ENCODE measurements around the gene NEURL1.

The NEURL1 gene

DNA sequence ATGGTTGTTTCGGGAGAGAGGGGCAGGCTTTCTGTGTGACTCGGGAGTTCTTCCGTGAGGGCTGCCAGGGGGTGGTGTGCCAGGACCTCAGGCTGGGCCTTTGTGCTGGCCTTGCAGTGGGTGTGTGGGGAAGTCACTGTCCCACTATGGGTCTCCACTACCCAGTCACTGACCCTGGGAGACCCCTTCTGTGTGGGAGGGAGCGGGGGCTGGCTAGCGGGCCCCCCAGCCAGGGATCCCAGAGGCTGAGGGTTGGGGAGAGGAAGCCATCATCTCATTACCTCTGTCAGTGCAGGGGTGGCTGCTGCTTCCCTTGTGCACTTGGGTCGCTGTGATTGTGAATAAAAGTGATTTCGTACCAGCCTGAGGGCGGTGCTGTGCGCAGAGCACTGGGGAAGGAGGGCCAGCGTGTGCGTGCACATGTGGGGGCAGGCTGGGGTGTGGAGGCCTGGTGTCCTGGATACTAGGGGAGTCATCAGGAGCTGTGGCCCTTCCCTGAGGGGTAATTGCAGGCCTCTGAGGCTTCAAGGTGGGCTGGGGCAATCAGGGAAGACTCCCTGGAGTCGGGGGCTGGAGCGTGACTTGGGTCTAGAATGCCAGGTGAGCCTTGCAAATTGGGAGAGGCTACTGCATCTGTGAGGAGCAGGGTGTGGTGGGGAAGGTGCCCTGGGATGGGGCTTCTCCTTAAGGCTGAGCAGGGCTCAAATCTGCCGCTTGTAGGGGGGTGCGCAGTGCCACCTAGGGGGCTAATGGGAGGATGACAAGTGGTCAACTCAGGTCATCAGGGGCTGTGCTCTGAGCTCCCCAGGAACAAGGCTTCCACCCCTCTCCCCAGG is 98.9 kb downstream of the NEURL1 start:
- H3K4me1 ChIP-seq (ENCODE audit: control insufficient read depth, insufficient read depth, low read length, poor library complexity, severe bottlenecking), result no peaks in the 10 kb centered on the region
- no peak for DNase-seq
- H3K4me3 ChIP-seq (ENCODE audit: insufficient read depth, low read depth, low read length, poor library complexity, severe bottlenecking), result no peak overlapping the region
- H3K9me3 ChIP-seq (ENCODE audit: control insufficient read depth, low read length), result no peaks in the 10 kb centered on the region
- H3K27ac ChIP-seq (ENCODE audit: insufficient read depth, low read length, poor library complexity, severe bottlenecking), result no peak overlapping the region
- H3K27me3 ChIP-seq (replicated peaks; ENCODE audit: control insufficient read depth, insufficient read depth, low read length, poor library complexity, severe bottlenecking), result no peaks in the 10 kb centered on the region
- H3K36me3 ChIP-seq (ENCODE audit: control insufficient read depth, insufficient read depth, low read length), result no peaks in the 10 kb centered on the region

DNA sequence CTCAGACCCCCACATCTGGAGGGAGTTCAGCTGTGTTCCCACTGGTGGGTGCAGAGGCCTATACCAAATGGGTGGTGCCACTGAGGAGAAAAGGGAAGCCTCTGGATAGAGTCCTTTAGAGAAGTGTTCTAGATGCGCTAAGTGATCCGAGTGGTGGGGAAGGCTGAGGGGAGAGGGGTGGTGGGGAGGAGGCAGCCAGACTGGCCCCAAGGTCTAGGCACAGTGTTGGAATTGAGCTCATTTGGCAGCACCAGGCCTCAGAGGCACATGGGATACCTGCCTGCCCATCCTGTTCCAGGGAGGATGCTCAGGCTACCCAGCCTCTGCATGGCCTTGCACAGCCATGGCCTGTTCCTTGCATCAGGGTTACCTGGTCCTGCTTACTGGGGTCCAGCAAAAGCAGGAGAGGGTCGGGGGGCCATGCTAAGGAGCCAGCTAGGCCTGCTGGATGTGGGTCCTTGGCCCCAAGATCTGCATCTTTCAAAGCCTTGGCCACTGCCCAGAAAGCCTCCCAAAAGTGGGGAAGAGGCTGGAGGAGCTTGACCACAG is 99.6 kb downstream of the NEURL1 start:
- DNase-seq, result no peak
- H3K4me1 ChIP-seq (ENCODE audit: control insufficient read depth, insufficient read depth, low read length, poor library complexity, severe bottlenecking), result no peaks in the 10 kb centered on the region
- H3K27ac ChIP-seq (ENCODE audit: insufficient read depth, low read length, poor library complexity, severe bottlenecking), result no peak overlapping the region
- no peak overlapping the region for H3K4me3 ChIP-seq (ENCODE audit: insufficient read depth, low read depth, low read length, poor library complexity, severe bottlenecking)
- no peaks in the 10 kb centered on the region for H3K27me3 ChIP-seq (replicated peaks; ENCODE audit: control insufficient read depth, insufficient read depth, low read length, poor library complexity, severe bottlenecking)
- H3K9me3 ChIP-seq (ENCODE audit: control insufficient read depth, low read length), result no peaks in the 10 kb centered on the region
- no peaks in the 10 kb centered on the region for H3K36me3 ChIP-seq (ENCODE audit: control insufficient read depth, insufficient read depth, low read length)

DNA sequence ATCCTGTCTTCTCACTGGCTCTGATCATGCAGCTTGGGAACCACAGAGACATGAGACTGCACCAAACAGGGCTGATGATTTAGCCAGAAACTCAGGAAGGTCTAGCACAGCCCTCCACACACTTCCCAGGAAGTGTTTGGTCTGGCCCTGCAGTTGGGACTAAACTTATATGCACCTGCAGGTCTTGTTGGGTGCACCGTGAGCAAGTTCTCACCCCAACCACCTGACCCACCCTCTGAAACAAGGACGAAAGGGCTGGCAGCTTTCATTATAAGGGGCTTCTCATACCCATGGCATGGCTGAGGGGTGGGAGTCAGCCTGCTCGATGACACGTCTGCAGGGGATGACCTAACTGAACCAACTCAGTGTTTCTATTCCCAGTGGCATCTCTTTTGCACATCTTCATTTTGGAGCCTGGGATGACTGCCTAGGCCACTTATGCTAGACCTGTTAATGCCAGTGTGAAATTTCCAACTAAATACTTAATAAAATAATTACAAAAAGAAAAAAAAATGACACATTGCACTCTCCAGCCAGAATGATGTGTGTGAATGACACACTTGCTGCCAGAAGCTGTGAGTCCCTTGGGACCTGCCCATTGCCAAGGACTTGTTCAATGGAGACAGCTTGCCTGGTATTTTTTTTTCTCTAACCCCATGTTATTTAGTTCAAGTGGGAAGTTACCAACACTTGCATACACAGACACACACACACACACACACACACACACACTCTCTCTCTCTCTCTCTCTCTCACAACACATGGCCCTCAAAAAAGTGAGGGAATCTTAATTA is 102.6 kb downstream of the NEURL1 start:
- no peaks in the 10 kb centered on the region for H3K9me3 ChIP-seq (ENCODE audit: control insufficient read depth, low read length)
- no peak overlapping the region for H3K27ac ChIP-seq (ENCODE audit: insufficient read depth, low read length, poor library complexity, severe bottlenecking)
- no peak overlapping the region for H3K4me3 ChIP-seq (ENCODE audit: insufficient read depth, low read depth, low read length, poor library complexity, severe bottlenecking)
- H3K27me3 ChIP-seq (replicated peaks; ENCODE audit: control insufficient read depth, insufficient read depth, low read length, poor library complexity, severe bottlenecking), result no peaks in the 10 kb centered on the region
- no peaks in the 10 kb centered on the region for H3K36me3 ChIP-seq (ENCODE audit: control insufficient read depth, insufficient read depth, low read length)
- no peaks in the 10 kb centered on the region for H3K4me1 ChIP-seq (ENCODE audit: control insufficient read depth, insufficient read depth, low read length, poor library complexity, severe bottlenecking)
- DNase-seq, result no peak

DNA sequence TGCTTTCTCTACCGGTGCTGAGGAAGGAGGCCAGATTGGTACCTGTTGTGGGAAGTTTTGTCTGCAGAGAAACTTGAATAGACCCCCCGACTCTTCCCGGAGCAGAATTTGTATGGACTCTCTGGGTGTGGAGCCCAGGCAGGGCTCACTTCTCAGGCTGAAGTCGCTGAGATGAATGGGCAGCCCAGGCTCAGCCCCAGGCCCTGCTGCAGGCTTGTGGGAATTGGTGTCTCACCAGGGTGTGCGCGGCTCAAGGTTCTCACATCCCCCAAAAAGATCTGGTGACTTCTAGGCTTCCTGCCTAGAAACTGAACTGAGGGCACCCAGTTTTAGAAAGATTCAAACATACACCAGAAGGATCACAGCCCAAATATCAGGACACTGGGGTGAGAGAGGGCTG is 103.5 kb downstream of the NEURL1 start:
- H3K36me3 ChIP-seq (ENCODE audit: control insufficient read depth, insufficient read depth, low read length), result no peaks in the 10 kb centered on the region
- no peak for DNase-seq
- no peaks in the 10 kb centered on the region for H3K27me3 ChIP-seq (replicated peaks; ENCODE audit: control insufficient read depth, insufficient read depth, low read length, poor library complexity, severe bottlenecking)
- H3K27ac ChIP-seq (ENCODE audit: insufficient read depth, low read length, poor library complexity, severe bottlenecking), result no peak overlapping the region
- no peaks in the 10 kb centered on the region for H3K9me3 ChIP-seq (ENCODE audit: control insufficient read depth, low read length)
- no peaks in the 10 kb centered on the region for H3K4me1 ChIP-seq (ENCODE audit: control insufficient read depth, insufficient read depth, low read length, poor library complexity, severe bottlenecking)
- H3K4me3 ChIP-seq (ENCODE audit: insufficient read depth, low read depth, low read length, poor library complexity, severe bottlenecking), result no peak overlapping the region

DNA sequence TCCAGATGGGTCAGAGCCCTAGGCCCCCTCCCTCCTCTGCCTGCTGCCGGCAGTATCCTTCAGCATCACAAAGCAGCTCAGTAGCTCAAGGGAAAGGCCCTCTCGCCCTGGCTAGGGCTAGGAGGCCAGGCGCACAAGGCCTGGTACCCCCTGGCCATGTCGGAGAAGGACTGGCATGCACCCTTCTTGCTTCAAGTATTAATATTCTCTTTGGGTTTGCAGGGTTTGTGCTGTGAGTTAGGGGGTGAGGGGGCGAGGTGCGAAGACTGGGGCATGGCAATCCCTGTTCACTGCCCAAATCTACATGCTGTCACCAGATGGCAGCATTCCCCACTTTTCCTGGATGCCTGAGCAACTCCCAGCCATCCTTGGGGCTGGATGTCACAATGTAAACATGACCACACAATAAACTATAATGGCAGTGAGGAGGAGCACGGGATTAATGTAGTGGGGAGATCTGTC is 105.2 kb downstream of the NEURL1 start:
- Histone ChIP-seq H3K4me1 (ENCODE audit: control insufficient read depth, insufficient read depth, low read length, poor library complexity, severe bottlenecking) (no peaks in the 10 kb centered on the region), H3K27me3 (replicated peaks; ENCODE audit: control insufficient read depth, insufficient read depth, low read length, poor library complexity, severe bottlenecking) (no peaks in the 10 kb centered on the region), H3K36me3 (ENCODE audit: control insufficient read depth, insufficient read depth, low read length) (no peaks in the 10 kb centered on the region), H3K9me3 (ENCODE audit: control insufficient read depth, low read length) (no peaks in the 10 kb centered on the region), H3K27ac (ENCODE audit: insufficient read depth, low read length, poor library complexity, severe bottlenecking) (no peak overlapping the region), H3K4me3 (ENCODE audit: insufficient read depth, low read depth, low read length, poor library complexity, severe bottlenecking) (no peak overlapping the region)
- DNase-seq, result no peak

DNA sequence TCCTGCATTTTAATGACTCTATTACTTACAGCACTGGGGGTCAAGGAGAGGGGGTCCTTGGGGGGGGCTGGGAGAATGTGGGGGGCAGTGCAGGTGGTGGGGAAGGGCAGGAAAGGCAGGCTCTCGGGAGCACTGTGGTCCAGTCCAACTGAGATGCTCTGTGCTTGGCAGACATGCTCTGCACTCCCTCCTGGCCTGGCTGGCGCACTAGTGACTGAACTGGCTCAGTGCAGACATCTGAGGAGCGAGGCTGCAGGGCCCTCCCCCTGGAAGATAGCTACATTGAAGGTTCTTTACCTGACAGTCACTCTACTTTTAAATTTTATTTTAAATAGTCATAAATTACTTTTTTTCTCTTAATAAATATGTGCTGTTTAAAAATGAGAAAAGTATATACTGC is 105.7 kb downstream of the NEURL1 start:
- no peak for DNase-seq
- no peak overlapping the region for H3K4me3 ChIP-seq (ENCODE audit: insufficient read depth, low read depth, low read length, poor library complexity, severe bottlenecking)
- no peaks in the 10 kb centered on the region for H3K9me3 ChIP-seq (ENCODE audit: control insufficient read depth, low read length)
- H3K27me3 ChIP-seq (replicated peaks; ENCODE audit: control insufficient read depth, insufficient read depth, low read length, poor library complexity, severe bottlenecking), result no peaks in the 10 kb centered on the region
- H3K4me1 ChIP-seq (ENCODE audit: control insufficient read depth, insufficient read depth, low read length, poor library complexity, severe bottlenecking), result no peaks in the 10 kb centered on the region
- no peaks in the 10 kb centered on the region for H3K36me3 ChIP-seq (ENCODE audit: control insufficient read depth, insufficient read depth, low read length)
- no peak overlapping the region for H3K27ac ChIP-seq (ENCODE audit: insufficient read depth, low read length, poor library complexity, severe bottlenecking)

DNA sequence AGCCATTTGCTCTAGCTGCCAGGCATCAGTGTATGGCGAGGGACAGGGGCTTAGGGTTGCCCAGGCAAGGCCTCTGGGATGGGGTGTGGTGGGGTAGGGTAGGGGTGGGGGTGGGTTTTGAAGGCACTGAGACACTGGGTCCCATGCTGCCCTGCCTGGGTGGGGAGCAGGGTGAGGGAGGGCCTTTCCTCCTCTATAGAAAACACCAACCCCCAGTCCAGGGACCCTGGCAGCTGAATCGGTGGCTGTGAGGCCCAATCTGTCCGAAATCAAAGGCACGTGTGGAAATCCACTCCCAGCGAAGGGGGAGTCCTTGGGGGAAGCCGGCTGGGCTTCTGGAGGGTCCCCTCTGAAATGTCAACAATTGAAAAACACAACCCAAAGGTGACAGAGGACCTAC is 106.4 kb downstream of the NEURL1 start:
- no peaks in the 10 kb centered on the region for H3K27me3 ChIP-seq (replicated peaks; ENCODE audit: control insufficient read depth, insufficient read depth, low read length, poor library complexity, severe bottlenecking)
- no peak overlapping the region for H3K27ac ChIP-seq (ENCODE audit: insufficient read depth, low read length, poor library complexity, severe bottlenecking)
- H3K4me1 ChIP-seq (ENCODE audit: control insufficient read depth, insufficient read depth, low read length, poor library complexity, severe bottlenecking), result no peaks in the 10 kb centered on the region
- no peaks in the 10 kb centered on the region for H3K9me3 ChIP-seq (ENCODE audit: control insufficient read depth, low read length)
- H3K36me3 ChIP-seq (ENCODE audit: control insufficient read depth, insufficient read depth, low read length), result no peaks in the 10 kb centered on the region
- no peak overlapping the region for H3K4me3 ChIP-seq (ENCODE audit: insufficient read depth, low read depth, low read length, poor library complexity, severe bottlenecking)
- DNase-seq, result no peak

DNA sequence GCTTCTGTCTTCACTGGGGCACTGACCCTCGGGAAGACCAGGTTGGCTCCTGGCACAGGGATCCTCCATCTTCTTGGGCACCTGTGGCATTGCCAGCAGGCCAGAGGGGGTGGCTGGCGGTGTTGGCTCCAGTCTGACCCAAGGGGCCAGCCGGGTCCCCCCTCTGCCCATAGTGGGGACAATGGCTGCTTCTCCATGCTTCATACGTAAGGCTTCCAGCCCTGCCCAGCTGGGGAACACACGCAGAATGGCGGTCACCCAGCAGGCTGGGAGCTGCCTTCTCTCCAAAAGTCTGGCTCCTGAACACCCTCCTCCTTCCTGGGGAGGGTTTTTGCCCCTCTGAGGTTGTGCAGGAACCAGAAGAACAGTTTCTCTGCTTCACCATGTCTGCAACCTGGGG is 106.8 kb downstream of the NEURL1 start:
- Histone ChIP-seq H3K9me3 (ENCODE audit: control insufficient read depth, low read length) (no peaks in the 10 kb centered on the region), H3K4me1 (ENCODE audit: control insufficient read depth, insufficient read depth, low read length, poor library complexity, severe bottlenecking) (no peaks in the 10 kb centered on the region), H3K36me3 (ENCODE audit: control insufficient read depth, insufficient read depth, low read length) (no peaks in the 10 kb centered on the region), H3K27ac (ENCODE audit: insufficient read depth, low read length, poor library complexity, severe bottlenecking) (no peak overlapping the region), H3K27me3 (replicated peaks; ENCODE audit: control insufficient read depth, insufficient read depth, low read length, poor library complexity, severe bottlenecking) (no peaks in the 10 kb centered on the region), H3K4me3 (ENCODE audit: insufficient read depth, low read depth, low read length, poor library complexity, severe bottlenecking) (no peak overlapping the region)
- no peak for DNase-seq

DNA sequence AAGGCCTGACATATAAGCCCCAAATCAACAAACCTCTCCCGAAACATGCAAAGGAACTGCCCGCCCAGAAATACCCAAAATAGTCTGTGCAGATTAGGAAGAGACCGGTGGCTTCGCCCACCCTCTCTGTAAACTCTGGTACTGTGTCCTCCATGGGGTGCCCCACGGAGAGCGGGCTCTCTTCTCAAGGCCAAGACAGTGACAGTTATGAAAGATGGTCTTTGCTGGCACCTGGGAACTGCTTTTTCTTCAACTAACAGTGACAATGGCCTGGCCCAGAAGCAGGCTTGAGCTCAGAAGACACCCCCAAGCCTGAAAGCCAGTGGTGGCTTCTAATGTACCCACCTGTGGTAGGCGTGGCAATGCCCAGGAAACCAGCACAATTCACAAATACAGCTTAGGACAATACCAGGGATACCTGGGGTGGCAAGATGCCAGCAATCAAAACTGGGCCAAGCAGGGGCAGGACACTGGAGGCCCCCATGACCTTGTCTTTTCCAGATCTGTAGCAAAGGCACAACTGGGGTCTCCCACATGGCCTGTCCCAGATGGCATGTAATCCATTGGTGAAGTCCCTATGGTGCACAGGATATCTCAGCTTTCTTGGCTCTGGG is 107.6 kb downstream of the NEURL1 start:
- Histone ChIP-seq H3K4me3 (ENCODE audit: insufficient read depth, low read depth, low read length, poor library complexity, severe bottlenecking) (no peak overlapping the region), H3K9me3 (ENCODE audit: control insufficient read depth, low read length) (no peaks in the 10 kb centered on the region), H3K27me3 (replicated peaks; ENCODE audit: control insufficient read depth, insufficient read depth, low read length, poor library complexity, severe bottlenecking) (no peaks in the 10 kb centered on the region), H3K36me3 (ENCODE audit: control insufficient read depth, insufficient read depth, low read length) (no peaks in the 10 kb centered on the region), H3K4me1 (ENCODE audit: control insufficient read depth, insufficient read depth, low read length, poor library complexity, severe bottlenecking) (no peaks in the 10 kb centered on the region), H3K27ac (ENCODE audit: insufficient read depth, low read length, poor library complexity, severe bottlenecking) (no peak overlapping the region)
- DNase-seq, result no peak

All from effector memory CD4-positive, alpha-beta T cell (primary cell).